SK-N-SH (cell line): Measurements from ENCODE around the gene SREK1. TPM values are rescaled to one million over a fixed set of nuclear protein-coding genes. Genes with fewer than 3 reads are reported as not detected.

Source experiments
- CTCF ChIA-PET: fragments of 300-600, 350-600 bp; formaldehyde crosslinking; extraction: SDS; loops from one replicate; lab custom pipeline; 2021; lab: Yijun Ruan, JAX
- POLR2A ChIA-PET: fragments of 350-600 bp; sonication (Branson Sonifier 250); formaldehyde crosslinking; extraction: SDS; loops from one replicate; lab custom pipeline; 2020; ENCODE audit warnings: antibody characterized with exemption, inconsistent platforms; lab: Yijun Ruan, JAX
- DNase-seq: peaks from one replicate; pipeline ENCODE4 v3.0.0; 2012
- H2AFZ ChIP-seq: fragments of 200-600 bp; sonication (generic); 2 replicates; pipeline ENCODE4 v1.8.1; 2016; ENCODE audit warnings: antibody characterized with exemption, mild to moderate bottlenecking, low read depth
- H3F3A ChIP-seq: fragments of 200-600 bp; sonication (generic); replicated peaks from 2 replicates; pipeline ENCODE3; 2016; ENCODE audit warnings: antibody characterized with exemption, mild to moderate bottlenecking; ENCODE audit not compliant: insufficient read depth
- H3K27ac ChIP-seq, 2 experiments: fragments of 200-500 bp in 1 of 2; fragments of 200-600 bp in 1 of 2; sonication (Bioruptor generic) in 1 of 2; sonication (generic), shearing (Covaris generic) in 1 of 2; 2 replicates each; pipeline versions ENCODE4 v1.5.1 to v1.6.1; 2014 to 2016; ENCODE audit warnings: low read depth in 2 of 2, inconsistent platforms in 1 of 2, low read length in 1 of 2, mild to moderate bottlenecking in 1 of 2, mixed read lengths in 1 of 2
- H3K27me3 ChIP-seq: fragments of 200-600 bp; sonication (generic), shearing (Covaris generic); 2 replicates; pipeline ENCODE4 v1.6.1; 2016; ENCODE audit warnings: mixed run types; ENCODE audit not compliant: insufficient read depth
- H3K36me3 ChIP-seq, 2 experiments: fragments of 200-500 bp in 1 of 2; fragments of 200-600 bp in 1 of 2; sonication (Bioruptor generic) in 1 of 2; sonication (generic) in 1 of 2; replicated peaks in 1 of 2; 2 replicates each; pipeline versions ENCODE3 to v1.5.1; 2014 to 2016; ENCODE audit warnings: low read length in 1 of 2, mild to moderate bottlenecking in 1 of 2; ENCODE audit not compliant: insufficient read depth in 2 of 2, control insufficient read depth in 1 of 2
- H3K4me1 ChIP-seq, 2 experiments: fragments of 200-500 bp in 1 of 2; fragments of 200-600 bp in 1 of 2; sonication (Bioruptor generic) in 1 of 2; sonication (generic), shearing (Covaris generic) in 1 of 2; 2 replicates each; pipeline versions ENCODE4 v1.5.1 to v1.6.1; 2014 to 2016; ENCODE audit warnings: low read depth in 1 of 2, low read length in 1 of 2, mixed run types in 1 of 2; ENCODE audit not compliant: insufficient read depth in 2 of 2, control insufficient read depth in 1 of 2
- H3K4me2 ChIP-seq: fragments of 200-600 bp; sonication (generic), shearing (Covaris generic); 2 replicates; pipeline ENCODE4 v1.6.1; 2017; ENCODE audit warnings: mixed run types
- H3K4me3 ChIP-seq, 2 experiments: fragments of 200-500 bp in 1 of 2; fragments of 200-600 bp in 1 of 2; sonication (Bioruptor generic) in 1 of 2; sonication (generic), shearing (Covaris generic) in 1 of 2; 2 replicates each; pipeline versions ENCODE4 v1.5.1 to v1.8.1; 2014 to 2016; ENCODE audit warnings: low read depth in 2 of 2, inconsistent platforms in 1 of 2, low read length in 1 of 2, mild to moderate bottlenecking in 1 of 2, mixed read lengths in 1 of 2, moderate library complexity in 1 of 2
- H3K79me2 ChIP-seq: fragments of 200-600 bp; sonication (generic); 2 replicates; pipeline ENCODE4 v1.8.1; 2017; ENCODE audit warnings: mild to moderate bottlenecking; ENCODE audit not compliant: insufficient read depth
- H3K9ac ChIP-seq: fragments of 200-600 bp; sonication (generic); 2 replicates; pipeline ENCODE4 v1.6.1; 2017; ENCODE audit warnings: mixed run types
- H3K9me2 ChIP-seq: fragments of 200-600 bp; sonication (generic); 2 replicates; pipeline ENCODE4 v1.6.1; 2017; ENCODE audit warnings: mixed run types
- H3K9me3 ChIP-seq: fragments of 200-600 bp; sonication (generic); 2 replicates; pipeline ENCODE4 v1.6.1; 2017; ENCODE audit warnings: mixed run types, mild to moderate bottlenecking, moderate library complexity
- H4K20me1 ChIP-seq: fragments of 200-600 bp; sonication (generic); 2 replicates; pipeline ENCODE4 v1.6.1; 2017; ENCODE audit warnings: mild to moderate bottlenecking, mixed run types; ENCODE audit not compliant: insufficient read depth
- EZH2phosphoT487 ChIP-seq: fragments of 200-600 bp; sonication (generic); IDR thresholded peaks from 2 replicates; pipeline ENCODE4 v1.6.1; 2017; ENCODE audit warnings: low read depth, mixed run types, mild to moderate bottlenecking, antibody characterized with exemption, moderate library complexity, borderline replicate concordance
- FOSL2 ChIP-seq: IDR thresholded peaks from 2 replicates; pipeline ENCODE4 v1.4.0; 2012; ENCODE audit warnings: low read depth, mild to moderate bottlenecking, moderate library complexity, borderline replicate concordance
- FOXM1 ChIP-seq: IDR thresholded peaks from 2 replicates; pipeline ENCODE4 v1.4.0; 2012; ENCODE audit warnings: low read depth, mild to moderate bottlenecking
- GABPA ChIP-seq: IDR thresholded peaks from 2 replicates; pipeline ENCODE4 v1.4.0; 2012; ENCODE audit warnings: low read depth, mild to moderate bottlenecking
- MEF2A ChIP-seq: IDR thresholded peaks from 2 replicates; pipeline ENCODE4 v1.4.0; 2012; ENCODE audit warnings: low read depth, borderline replicate concordance
- MXI1 ChIP-seq: IDR thresholded peaks from 2 replicates; pipeline ENCODE4 v1.6.1; 2012; ENCODE audit warnings: mild to moderate bottlenecking, low read depth, low read length, improper control_type of control experiment
- NFIC ChIP-seq: IDR thresholded peaks from 2 replicates; pipeline ENCODE4 v1.4.0; 2012; ENCODE audit warnings: borderline replicate concordance
- RAD21 ChIP-seq: IDR thresholded peaks from 2 replicates; pipeline ENCODE4 v1.6.1; 2012; ENCODE audit warnings: mild to moderate bottlenecking, low read length
- RCOR1 ChIP-seq: fragments of 150-350 bp; IDR thresholded peaks from 2 replicates; pipeline ENCODE4 v1.6.1; 2017; ENCODE audit warnings: antibody characterized with exemption, low read length
- SMC3 ChIP-seq: IDR thresholded peaks from 2 replicates; pipeline ENCODE4 v1.6.1; 2012; ENCODE audit warnings: low read depth, low read length, improper control_type of control experiment
- TCF12 ChIP-seq: IDR thresholded peaks from 2 replicates; pipeline ENCODE4 v1.4.0; 2012
- WGBS: methylation state at CpG from one replicate; pipeline ENCODE4 v1.1.6; 2017; ENCODE audit warnings: low lambda C conversion rate; 5-methylcytosine and 5-hydroxymethylcytosine counted together
- polyA plus RNA-seq, 3 experiments: library from polyadenylated mRNA; depleted of rRNA; stranded (reverse); fragments of >200 nt; gene quantifications; 2 replicates each; pipeline ENCODE4 v1.2.3, GENCODE V29; 2012
- TF ChIP-seq, protein P1 (sequence below): IDR thresholded peaks from 2 replicates; pipeline ENCODE4 v1.4.0; 2012; ENCODE audit warnings: low read depth, borderline replicate concordance
- TF ChIP-seq, protein P2 (sequence below): fragments of 150-350 bp; IDR thresholded peaks from 2 replicates; pipeline ENCODE4 v1.6.1; 2017; ENCODE audit warnings: antibody characterized with exemption, low read length, low read depth, borderline replicate concordance
- TF ChIP-seq, protein P3 (sequence below): IDR thresholded peaks from 2 replicates; pipeline ENCODE4 v1.6.1; 2012; ENCODE audit warnings: mild to moderate bottlenecking, low read depth, low read length, moderate library complexity
- TF ChIP-seq, protein P4 (sequence below): IDR thresholded peaks from 2 replicates; pipeline ENCODE4 v1.4.0; 2012; ENCODE audit warnings: low read depth
- TF ChIP-seq, protein P5 (sequence below): fragments of 200-600 bp; sonication (generic); IDR thresholded peaks from 2 replicates; pipeline ENCODE4 v1.6.1; 2017; ENCODE audit warnings: antibody characterized with exemption, mild to moderate bottlenecking, moderate library complexity

SREK1 gene
- polyA plus RNA-seq, 1 of the 3 experiments (the other 2 are of a cell fraction) = 17.5 TPM

DNA sequence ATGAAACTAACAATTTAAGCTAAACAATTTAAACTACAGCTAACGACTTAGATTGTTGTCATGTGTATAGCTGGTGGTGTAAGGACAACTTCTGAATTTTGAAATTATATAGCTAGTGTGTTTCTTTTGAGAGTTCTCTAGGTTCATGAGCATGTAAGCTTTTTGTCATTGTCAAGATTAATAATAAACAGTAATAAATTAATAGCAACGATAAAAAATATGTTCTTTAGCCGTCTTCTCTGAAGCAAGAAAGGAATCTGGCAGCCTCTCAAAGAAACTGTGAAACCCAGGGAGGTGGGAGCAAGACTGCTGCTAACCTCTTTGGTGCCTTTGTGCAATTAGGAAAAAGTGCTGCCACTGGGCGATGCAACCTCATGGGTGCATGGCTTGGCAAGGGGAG lies 59.4 kb downstream of the SREK1 start:
- ChIA-PET POLR2A (interaction anchor here (0.6 kb wide), 1 partner anchor 44 kb away, joined by 3 read pairs; no protein-coding TSS in a partner anchor), CTCF (interaction anchor here (0.6 to 1.3 kb wide), 4 partner anchors 31 to 296 kb away, joined by 3 read pairs; no protein-coding TSS in a partner anchor)
- no peak for DNase-seq
- Histone ChIP-seq H3K9me3 (no peaks in the 10 kb centered on the region), H3K4me2 (no peak overlapping the region), H3K27me3 (no peaks in the 10 kb centered on the region), H3K79me2 (no peaks in the 10 kb centered on the region)
- 71% methylated on average over 4 of the region's 4 CpGs for WGBS
- TF ChIP-seq FOXM1 (no peak), SMC3 (no peak)
- TF ChIP-seq, all 33 proteins: peak for 0
- Histone ChIP-seq H3K9me2 (no peaks in the 10 kb centered on the region), H3K9ac (no peak overlapping the region), H3K4me3 (no peak overlapping the region), H3K36me3 (no peaks in the 10 kb centered on the region), H2AFZ (no peak overlapping the region), H3F3A (no peaks in the 10 kb centered on the region), H3K27ac (no peak overlapping the region), H4K20me1 (no peaks in the 10 kb centered on the region), H3K4me1 (no peaks in the 10 kb centered on the region; a peak in 1 of 4 replicates)

DNA sequence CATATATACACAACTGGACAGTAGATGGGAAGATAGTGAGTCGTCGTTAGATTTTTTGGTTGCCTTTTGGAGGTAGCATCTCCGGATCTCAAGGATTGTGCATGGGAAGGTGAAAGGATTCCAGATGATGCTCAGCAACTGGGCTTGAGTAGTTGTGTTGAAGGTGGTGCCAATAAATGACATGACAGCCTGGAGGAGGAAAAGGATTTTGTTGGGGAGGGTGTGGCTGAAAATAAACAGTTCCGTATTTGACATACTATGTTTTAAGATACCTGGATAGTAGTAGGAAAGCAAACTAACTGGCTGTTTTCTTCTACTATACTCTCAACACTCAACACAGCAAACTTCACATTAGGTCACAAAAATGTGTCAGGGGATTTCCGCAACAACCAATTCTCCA lies 62.4 kb downstream of the SREK1 start:
- no peak for TF ChIP-seq RCOR1
- TF ChIP-seq, protein P1, sequence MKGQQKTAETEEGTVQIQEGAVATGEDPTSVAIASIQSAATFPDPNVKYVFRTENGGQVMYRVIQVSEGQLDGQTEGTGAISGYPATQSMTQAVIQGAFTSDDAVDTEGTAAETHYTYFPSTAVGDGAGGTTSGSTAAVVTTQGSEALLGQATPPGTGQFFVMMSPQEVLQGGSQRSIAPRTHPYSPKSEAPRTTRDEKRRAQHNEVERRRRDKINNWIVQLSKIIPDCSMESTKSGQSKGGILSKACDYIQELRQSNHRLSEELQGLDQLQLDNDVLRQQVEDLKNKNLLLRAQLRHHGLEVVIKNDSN = no peak
- no peak for TF ChIP-seq GABPA
- TF ChIP-seq FOXM1 = no peak
- TF ChIP-seq, protein P2, sequence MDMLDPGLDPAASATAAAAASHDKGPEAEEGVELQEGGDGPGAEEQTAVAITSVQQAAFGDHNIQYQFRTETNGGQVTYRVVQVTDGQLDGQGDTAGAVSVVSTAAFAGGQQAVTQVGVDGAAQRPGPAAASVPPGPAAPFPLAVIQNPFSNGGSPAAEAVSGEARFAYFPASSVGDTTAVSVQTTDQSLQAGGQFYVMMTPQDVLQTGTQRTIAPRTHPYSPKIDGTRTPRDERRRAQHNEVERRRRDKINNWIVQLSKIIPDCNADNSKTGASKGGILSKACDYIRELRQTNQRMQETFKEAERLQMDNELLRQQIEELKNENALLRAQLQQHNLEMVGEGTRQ = no peak
- TF ChIP-seq, protein P3, sequence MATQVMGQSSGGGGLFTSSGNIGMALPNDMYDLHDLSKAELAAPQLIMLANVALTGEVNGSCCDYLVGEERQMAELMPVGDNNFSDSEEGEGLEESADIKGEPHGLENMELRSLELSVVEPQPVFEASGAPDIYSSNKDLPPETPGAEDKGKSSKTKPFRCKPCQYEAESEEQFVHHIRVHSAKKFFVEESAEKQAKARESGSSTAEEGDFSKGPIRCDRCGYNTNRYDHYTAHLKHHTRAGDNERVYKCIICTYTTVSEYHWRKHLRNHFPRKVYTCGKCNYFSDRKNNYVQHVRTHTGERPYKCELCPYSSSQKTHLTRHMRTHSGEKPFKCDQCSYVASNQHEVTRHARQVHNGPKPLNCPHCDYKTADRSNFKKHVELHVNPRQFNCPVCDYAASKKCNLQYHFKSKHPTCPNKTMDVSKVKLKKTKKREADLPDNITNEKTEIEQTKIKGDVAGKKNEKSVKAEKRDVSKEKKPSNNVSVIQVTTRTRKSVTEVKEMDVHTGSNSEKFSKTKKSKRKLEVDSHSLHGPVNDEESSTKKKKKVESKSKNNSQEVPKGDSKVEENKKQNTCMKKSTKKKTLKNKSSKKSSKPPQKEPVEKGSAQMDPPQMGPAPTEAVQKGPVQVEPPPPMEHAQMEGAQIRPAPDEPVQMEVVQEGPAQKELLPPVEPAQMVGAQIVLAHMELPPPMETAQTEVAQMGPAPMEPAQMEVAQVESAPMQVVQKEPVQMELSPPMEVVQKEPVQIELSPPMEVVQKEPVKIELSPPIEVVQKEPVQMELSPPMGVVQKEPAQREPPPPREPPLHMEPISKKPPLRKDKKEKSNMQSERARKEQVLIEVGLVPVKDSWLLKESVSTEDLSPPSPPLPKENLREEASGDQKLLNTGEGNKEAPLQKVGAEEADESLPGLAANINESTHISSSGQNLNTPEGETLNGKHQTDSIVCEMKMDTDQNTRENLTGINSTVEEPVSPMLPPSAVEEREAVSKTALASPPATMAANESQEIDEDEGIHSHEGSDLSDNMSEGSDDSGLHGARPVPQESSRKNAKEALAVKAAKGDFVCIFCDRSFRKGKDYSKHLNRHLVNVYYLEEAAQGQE = no peak
- TF ChIP-seq FOSL2 = no peak
- TF ChIP-seq MEF2A = no peak
- no peak for TF ChIP-seq EZH2phosphoT487
- no peak for TF ChIP-seq NFIC
- TF ChIP-seq, protein P4, sequence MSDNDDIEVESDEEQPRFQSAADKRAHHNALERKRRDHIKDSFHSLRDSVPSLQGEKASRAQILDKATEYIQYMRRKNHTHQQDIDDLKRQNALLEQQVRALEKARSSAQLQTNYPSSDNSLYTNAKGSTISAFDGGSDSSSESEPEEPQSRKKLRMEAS = no peak
- no peak for TF ChIP-seq MXI1
- TF ChIP-seq, protein P5, sequence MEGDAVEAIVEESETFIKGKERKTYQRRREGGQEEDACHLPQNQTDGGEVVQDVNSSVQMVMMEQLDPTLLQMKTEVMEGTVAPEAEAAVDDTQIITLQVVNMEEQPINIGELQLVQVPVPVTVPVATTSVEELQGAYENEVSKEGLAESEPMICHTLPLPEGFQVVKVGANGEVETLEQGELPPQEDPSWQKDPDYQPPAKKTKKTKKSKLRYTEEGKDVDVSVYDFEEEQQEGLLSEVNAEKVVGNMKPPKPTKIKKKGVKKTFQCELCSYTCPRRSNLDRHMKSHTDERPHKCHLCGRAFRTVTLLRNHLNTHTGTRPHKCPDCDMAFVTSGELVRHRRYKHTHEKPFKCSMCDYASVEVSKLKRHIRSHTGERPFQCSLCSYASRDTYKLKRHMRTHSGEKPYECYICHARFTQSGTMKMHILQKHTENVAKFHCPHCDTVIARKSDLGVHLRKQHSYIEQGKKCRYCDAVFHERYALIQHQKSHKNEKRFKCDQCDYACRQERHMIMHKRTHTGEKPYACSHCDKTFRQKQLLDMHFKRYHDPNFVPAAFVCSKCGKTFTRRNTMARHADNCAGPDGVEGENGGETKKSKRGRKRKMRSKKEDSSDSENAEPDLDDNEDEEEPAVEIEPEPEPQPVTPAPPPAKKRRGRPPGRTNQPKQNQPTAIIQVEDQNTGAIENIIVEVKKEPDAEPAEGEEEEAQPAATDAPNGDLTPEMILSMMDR = no peak
- TF ChIP-seq RAD21 = no peak
- no peak for TF ChIP-seq TCF12
- no peaks in the 10 kb centered on the region for H3F3A ChIP-seq
- no peak overlapping the region for H3K9ac ChIP-seq
- H3K4me2 ChIP-seq = no peak overlapping the region
- no peak for DNase-seq
- no peak overlapping the region for H2AFZ ChIP-seq
- no peaks in the 10 kb centered on the region for H3K9me2 ChIP-seq
- no peaks in the 10 kb centered on the region for H3K27me3 ChIP-seq
- 93% methylated on average over 5 of the region's 5 CpGs for WGBS
- no peaks in the 10 kb centered on the region; a peak in 1 of 4 replicates for H3K4me1 ChIP-seq
- POLR2A ChIA-PET = no interaction called here
- H4K20me1 ChIP-seq = no peaks in the 10 kb centered on the region
- no peak overlapping the region for H3K27ac ChIP-seq
- CTCF ChIA-PET = no interaction called here
- no peaks in the 10 kb centered on the region for H3K9me3 ChIP-seq
- H3K79me2 ChIP-seq = no peaks in the 10 kb centered on the region
- no peaks in the 10 kb centered on the region for H3K36me3 ChIP-seq
- no peak overlapping the region for H3K4me3 ChIP-seq
